H1 (cell line): ENCODE measurements around the gene DENND1A. TPM values are rescaled to one million over a fixed set of nuclear protein-coding genes. Genes with fewer than 3 reads are reported as not detected.

Experiments used
- BCL11A ChIP-seq, 2 experiments: IDR thresholded peaks; one replicate each; pipeline ENCODE4 v1.6.1; 2011; ENCODE audit warnings: low read depth in 2 of 2, low read length in 2 of 2, mild to moderate bottlenecking in 2 of 2
- BRCA1 ChIP-seq: IDR thresholded peaks from 2 replicates; pipeline ENCODE4 v1.6.1; 2012; ENCODE audit warnings: low read depth, low read length, improper control_type of control experiment
- CEBPB ChIP-seq: IDR thresholded peaks from 2 replicates; pipeline ENCODE4 v1.6.1; 2012; ENCODE audit warnings: low read depth, low read length
- GABPA ChIP-seq: IDR thresholded peaks from 2 replicates; pipeline ENCODE4 v1.6.1; 2011; ENCODE audit warnings: mild to moderate bottlenecking, low read length, moderate library complexity, borderline replicate concordance; ENCODE audit not compliant: insufficient read depth
- POU5F1 ChIP-seq: IDR thresholded peaks from 2 replicates; pipeline ENCODE4 v1.6.1; 2011; ENCODE audit warnings: low read depth, mild to moderate bottlenecking, low read length, moderate library complexity
- RXRA ChIP-seq: IDR thresholded peaks from 2 replicates; pipeline ENCODE4 v1.6.1; 2011; ENCODE audit warnings: low read depth, mild to moderate bottlenecking, low read length, moderate library complexity; ENCODE audit not compliant: insufficient read depth
- SIRT6 ChIP-seq: IDR thresholded peaks from one replicate; pipeline ENCODE4 v1.7.1; 2012; ENCODE audit warnings: low read length, inconsistent platforms
- TEAD4 ChIP-seq: IDR thresholded peaks from 2 replicates; pipeline ENCODE4 v1.6.1; 2012; ENCODE audit warnings: low read depth, low read length, inconsistent platforms, mixed read lengths
- polyA plus RNA-seq, 7 experiments: library from polyadenylated mRNA; depleted of rRNA in 3 of 7; stranded (reverse) in 5 of 7; unstranded in 2 of 7; fragments of >200 nt in 5 of 7; fragments of 200-250 nt in 2 of 7; gene quantifications; 1 replicate in 5 of 7; 2 replicates in 1 of 7; 4 replicates in 1 of 7; pipeline versions ENCODE4 v1.2.1 to v1.2.3, GENCODE V29; 2011 to 2013; ENCODE audit warnings: missing spikeins in 2 of 7, mixed read lengths in 2 of 7
- total RNA-seq: library from RNA; stranded (reverse); fragmentation: NEBNext Ultra II Directional; extraction: Animal tissue kit (Norgen Biotek cat#: 25700); gene quantifications from 2 replicates; pipeline ENCODE4 v1.2.1, GENCODE V29; 2021

DENND1A gene
- total and polyA plus RNA-seq, 2 of the 8 experiments (the other 6 are each of a cell fraction or from before 2014, with no cell fraction given) = 24.1 to 26.4 TPM

- TF ChIP-seq CEBPB (no peak), RXRA (no peak), SIRT6 (no peak), GABPA (no peak), BCL11A (IDR thresholded peaks at IDR 0.05; ENCODE audit: low read depth in 2 of 2, low read length in 2 of 2) (no peak), TEAD4 (no peak), BRCA1 (no peak), POU5F1 (no peak)
These were observed 7.5 kb downstream of the DENND1A start (continued) for GRCh38 chr9:123922431-123922830.
